Iris pigment epithelial cell (primary cell): ENCODE measurements around the gene HEPHL1.
"Not testable (repeated sequence)": the region's sequence is repeated elsewhere in the genome, so short reads cannot be mapped to it uniquely, and the experiment has no call there.

Source experiments
- DNase-seq: peaks from one replicate; pipeline ENCODE4 v3.0.0-alpha.2; 2011; ENCODE audit warnings: low read depth

The HEPHL1 gene

GRCh38 chr11:94090401-94090800 is 69.2 kb downstream of the HEPHL1 start:
- DNase-seq, result no peak

GRCh38 chr11:94091091-94091490 is 69.9 kb downstream of the HEPHL1 start:
- no peak for DNase-seq

GRCh38 chr11:94100253-94100652 is 79.1 kb downstream of the HEPHL1 start:
- no peak for DNase-seq

- DNase-seq, result no peak
Observed at GRCh38 chr11:94103471-94103870, 82.3 kb downstream of the HEPHL1 start.

GRCh38 chr11:94104734-94105133 is 83.6 kb downstream of the HEPHL1 start:
- DNase-seq, result no peak

GRCh38 chr11:94106716-94107115 is 85.6 kb downstream of the HEPHL1 start:
- DNase-seq, result no peak

GRCh38 chr11:94107363-94107762 is 86.2 kb downstream of the HEPHL1 start:
- DNase-seq, result no peak

- no peak for DNase-seq
Observed at GRCh38 chr11:94111241-94111640, 90.1 kb downstream of the HEPHL1 start.

- DNase-seq, result no peak
Observed at GRCh38 chr11:94111660-94112059, 90.5 kb downstream of the HEPHL1 start.

- no peak for DNase-seq
Observed at GRCh38 chr11:94112206-94112953, 91.2 kb downstream of the HEPHL1 start.

GRCh38 chr11:94117197-94117574 is 96.0 kb downstream of the HEPHL1 start:
- DNase-seq, result no peak

- DNase-seq, result no peak
Observed at GRCh38 chr11:94117871-94118270, 96.7 kb downstream of the HEPHL1 start.

- DNase-seq, result not testable (repeated sequence)
Observed at GRCh38 chr11:94119676-94120075, 98.5 kb downstream of the HEPHL1 start.

- DNase-seq, result not testable (repeated sequence)
Observed at GRCh38 chr11:94120516-94120915, 99.4 kb downstream of the HEPHL1 start.

- DNase-seq, result peak; percentile 80
Observed at GRCh38 chr11:94120946-94121345, 99.8 kb downstream of the HEPHL1 start.

- no peak for DNase-seq
Observed at GRCh38 chr11:94125407-94126115, 104.4 kb downstream of the HEPHL1 start.

- DNase-seq, result no peak
Observed at GRCh38 chr11:94127638-94128037, 106.5 kb downstream of the HEPHL1 start.

- no peak for DNase-seq
Observed at GRCh38 chr11:94128291-94128745, 107.2 kb downstream of the HEPHL1 start.

GRCh38 chr11:94128746-94129511 is 107.8 kb downstream of the HEPHL1 start, which contains the start of gene PANX1:
Gene PANX1, plus strand, starts transcription at chr11:94128841. Its CDS starts 472 bp downstream, at chr11:94129313.
- peak; percentile 93 for DNase-seq

GRCh38 chr11:94129512-94130297 is 108.6 kb downstream of the HEPHL1 start:
- DNase-seq, result peak; percentile 63

- peak; percentile 96 for DNase-seq
Observed at GRCh38 chr11:94130298-94131046, 109.3 kb downstream of the HEPHL1 start.
